ENCODE measurements around the gene ATOX1. TPM values are rescaled to one million over a fixed set of nuclear protein-coding genes. Genes with fewer than 3 reads are reported as not detected.
A peak's percentile ranks its signal among the peaks of the same experiment; 100 is the strongest.
"Not testable (repeated sequence)": the region's sequence is repeated elsewhere in the genome, so short reads cannot be mapped to it uniquely, and the experiment has no call there.

Gene ATOX1
- total RNA-seq, 1 donor from 2014 or later, result 55.9 TPM

DNA sequence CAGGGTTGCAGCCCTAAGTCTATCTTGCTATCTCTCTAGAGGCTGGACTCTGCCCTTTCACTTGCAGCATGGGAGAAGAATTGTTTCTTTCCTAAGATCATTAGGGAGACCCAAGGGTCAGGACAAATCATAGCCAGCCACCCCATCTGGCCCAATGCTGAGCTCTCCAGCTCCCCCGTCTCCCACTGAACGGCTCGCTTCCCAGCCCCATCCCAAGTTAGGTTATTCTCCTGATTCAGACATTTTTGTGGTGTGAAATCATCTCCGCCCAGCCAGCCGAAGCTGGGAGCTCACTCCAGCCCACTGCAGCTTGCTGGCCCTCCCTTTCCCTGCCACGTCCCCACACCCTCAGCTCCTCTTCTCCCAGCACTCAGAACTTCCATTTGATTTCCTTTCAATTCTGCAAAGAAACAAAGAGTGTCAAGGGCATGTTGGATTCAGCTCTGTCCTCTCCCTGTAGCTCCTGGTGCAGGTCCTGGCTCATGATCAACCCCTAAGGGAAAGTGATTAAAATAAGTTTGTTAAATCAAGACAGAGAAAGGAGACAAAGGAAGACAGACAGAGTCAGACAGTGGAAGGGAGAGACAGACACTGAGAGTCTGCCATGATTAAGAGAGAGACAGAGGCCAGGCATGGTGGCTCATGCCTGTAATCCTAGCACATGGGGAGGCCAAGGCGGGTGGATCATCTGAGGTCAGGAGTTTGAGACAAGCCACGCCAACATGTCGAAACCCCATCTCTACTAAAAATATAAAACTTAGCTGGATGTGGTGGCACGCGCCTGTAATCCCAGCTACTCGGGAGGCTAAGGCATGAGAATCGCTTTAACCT lies 59.1 kb downstream of the ATOX1 start:
- peak; percentile 93 for DNase-seq (ENCODE audit: low read depth)

DNA sequence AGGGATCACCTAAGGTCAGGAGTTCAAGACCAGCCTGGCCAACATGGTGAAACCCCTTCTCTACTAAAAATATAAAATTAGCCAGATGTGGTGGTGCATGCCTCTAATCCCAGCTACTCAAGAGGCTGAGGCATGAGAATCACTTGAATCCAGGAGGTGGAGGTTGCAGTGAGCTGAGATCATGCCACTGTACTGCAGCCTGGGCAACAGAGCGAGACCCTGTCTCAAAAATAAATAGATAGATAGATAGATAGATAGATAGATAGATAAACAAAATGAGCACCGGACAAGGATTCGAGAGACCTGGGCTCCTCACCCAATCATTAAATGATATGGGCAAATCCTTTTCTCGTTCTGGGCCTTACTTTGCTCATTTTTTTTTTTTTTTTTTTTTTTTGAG lies 60.4 kb downstream of the ATOX1 start:
- not testable (repeated sequence) for DNase-seq (ENCODE audit: low read depth)

DNA sequence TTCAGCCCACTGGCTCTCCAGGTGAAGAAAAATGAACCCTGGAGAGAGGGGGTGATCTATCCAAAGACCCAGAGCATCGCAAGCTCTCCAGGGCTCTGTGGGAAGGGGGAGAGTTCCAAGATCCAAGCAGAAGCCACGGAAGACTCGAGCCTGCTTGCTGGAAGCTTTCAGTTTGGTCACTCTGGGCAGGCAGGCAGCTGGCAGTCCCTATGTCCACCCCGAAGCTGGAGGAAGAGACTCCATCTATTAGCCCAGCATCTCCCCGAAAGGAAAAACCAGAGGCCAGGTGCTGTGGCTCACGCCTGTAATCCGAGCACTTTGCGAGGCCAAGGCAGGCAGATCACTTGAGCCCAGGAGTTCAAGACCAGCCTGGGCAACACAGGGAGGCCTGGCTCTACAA lies 61.0 kb downstream of the ATOX1 start:
- peak; percentile 92 for DNase-seq (ENCODE audit: low read depth)

DNA sequence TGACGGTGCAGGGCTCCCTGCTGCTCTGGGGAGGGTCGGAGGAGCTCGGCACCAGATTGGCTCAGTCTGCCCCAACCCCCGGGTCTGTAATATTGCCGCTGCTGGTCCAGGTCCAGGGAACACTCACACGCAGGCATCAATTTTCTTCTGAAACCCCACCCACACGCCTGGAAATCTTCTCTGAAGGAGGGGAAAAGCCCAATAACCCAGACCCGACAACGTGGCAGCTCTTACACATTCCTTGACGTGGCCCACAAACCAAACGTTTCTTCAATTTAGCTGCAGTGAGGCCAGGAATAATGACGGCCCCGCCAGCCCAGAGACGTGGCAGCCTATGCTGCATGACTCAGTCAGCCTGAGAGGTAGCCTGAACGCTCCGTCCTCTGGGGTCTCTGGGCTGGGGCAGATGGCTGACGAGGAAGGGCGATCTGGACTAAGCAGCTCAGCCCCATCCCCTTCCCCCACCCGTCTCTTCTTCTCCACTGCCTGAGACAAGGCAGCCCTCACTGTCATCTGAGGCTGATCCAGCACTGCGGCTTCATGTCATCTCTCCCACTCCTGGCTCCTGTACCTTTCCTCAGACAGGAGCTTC lies 61.9 kb downstream of the ATOX1 start:
- DNase-seq (ENCODE audit: low read depth), result peak; percentile 96

DNA sequence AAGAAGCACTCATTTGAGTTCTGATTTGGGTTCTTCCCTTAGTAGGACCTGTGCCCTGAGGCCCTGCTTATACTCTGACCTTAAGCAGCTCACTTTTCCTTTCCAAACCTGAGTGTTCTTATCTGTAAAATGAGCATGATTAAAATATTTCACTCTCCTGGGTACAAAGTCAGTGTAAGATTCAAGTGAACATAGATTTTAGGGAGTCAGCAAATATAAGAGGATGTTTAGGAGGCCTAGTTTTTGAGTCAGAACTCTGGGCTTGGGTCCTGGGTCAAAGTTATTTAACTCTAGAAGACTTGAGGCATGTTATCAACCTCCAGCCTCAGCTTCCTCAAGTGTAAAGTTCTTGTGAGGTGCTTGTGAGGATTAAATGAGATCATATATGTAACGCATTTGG lies 63.0 kb downstream of the ATOX1 start:
- DNase-seq (ENCODE audit: low read depth), result no peak

DNA sequence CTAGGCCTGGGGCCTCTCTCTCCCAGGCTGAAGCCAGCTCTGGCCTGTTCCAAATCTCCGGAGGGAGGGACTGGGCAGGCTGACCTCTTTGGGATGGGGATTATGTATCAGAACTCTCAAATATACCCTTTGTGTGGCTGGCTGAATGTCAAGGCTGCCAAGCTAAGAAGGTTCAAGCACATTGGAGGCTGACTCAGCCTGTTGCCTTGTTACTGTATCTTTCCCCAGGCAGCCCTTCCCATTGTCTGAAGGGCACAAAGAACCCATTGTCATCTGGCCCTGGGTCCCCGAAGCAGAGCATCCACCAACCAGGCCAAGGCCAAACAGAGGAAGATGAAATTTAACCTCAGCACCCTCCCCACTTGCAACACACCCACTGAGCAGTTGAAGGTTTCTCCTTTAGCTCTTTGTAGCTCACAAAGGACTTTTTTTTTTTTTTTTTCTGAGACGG lies 64.4 kb downstream of the ATOX1 start:
- DNase-seq (ENCODE audit: low read depth), result peak; percentile 88

Other genes with a start within 250 kb of the ATOX1 start
- gene FAT2, start 167.3 kb downstream of the ATOX1 start, total RNA-seq, result under 0.01 and 0.10 TPM in 2 replicates
- gene SPARC, start 71.7 kb downstream of the ATOX1 start, total RNA-seq, result 4,412 and 4,598 TPM in 2 replicates
- gene G3BP1, start 13.3 kb upstream of the ATOX1 start, total RNA-seq, result 144 and 147 TPM in 2 replicates
- gene GLRA1, start 166.2 kb upstream of the ATOX1 start, total RNA-seq, result not detected in 2 replicates

All from myocyte (in vitro differentiated cells).